Caco-2 (cell line): ENCODE results near the gene RUNX1. TPM values are rescaled to one million over a fixed set of nuclear protein-coding genes. Genes with fewer than 3 reads are reported as not detected.

ENCODE experiments used
- BruUV-seq: library from RNA; stranded (reverse); fragments of 400-500 nt; replicated peaks from 2 replicates; lab custom pipeline; 2021; lab: Mats Ljungman, UMichigan
- CTCF ChIA-PET: fragments of 300-600 bp; sonication (Branson Sonifier 250); formaldehyde crosslinking; loops from one replicate; lab custom pipeline; 2022; ENCODE audit warnings: antibody characterized with exemption; lab: Charles Lee
- POLR2A ChIA-PET: fragments of 300-600 bp; sonication (Branson Sonifier 250); formaldehyde crosslinking; loops from one replicate; lab custom pipeline; 2022; ENCODE audit warnings: antibody characterized with exemption; lab: Charles Lee
- DNase-seq, 2 experiments: peaks; one replicate each; pipeline versions ENCODE4 v3.0.0 to v3.0.0-alpha.2; 2020 to 2022
- H3K27me3 ChIP-seq: replicated peaks from 2 replicates; pipeline ENCODE4 v1.6.0; 2011; ENCODE audit warnings: low read length; ENCODE audit not compliant: control insufficient read depth, insufficient read depth
- H3K36me3 ChIP-seq: 2 replicates; pipeline ENCODE4 v1.5.1; 2011; ENCODE audit warnings: low read length; ENCODE audit not compliant: control insufficient read depth, insufficient read depth
- H3K4me1 ChIP-seq: fragments of 250-450 bp; sonication (Bioruptor Pico); 2 replicates; pipeline ENCODE4 v1.5.1; 2020; ENCODE audit warnings: mild to moderate bottlenecking
- H3K4me3 ChIP-seq: 2 replicates; pipeline ENCODE4 v1.5.1; 2011; ENCODE audit warnings: low read depth, mild to moderate bottlenecking, control low read depth, low read length
- H3K9me3 ChIP-seq: fragments of 250-450 bp; sonication (Bioruptor Pico); 2 replicates; pipeline ENCODE4 v1.5.1; 2020; ENCODE audit warnings: mild to moderate bottlenecking, moderate library complexity
- H3K27ac Mint-ChIP-seq: one replicate; pipeline ENCODE4 v1.8.0; 2022; ENCODE audit warnings: mixed read lengths; ENCODE audit not compliant: unreplicated experiment
- H3K27me3 Mint-ChIP-seq: one replicate; pipeline ENCODE4 v1.8.0; 2022; ENCODE audit warnings: mixed read lengths; ENCODE audit not compliant: insufficient read depth, unreplicated experiment
- H3K36me3 Mint-ChIP-seq: one replicate; pipeline ENCODE4 v1.8.0; 2022; ENCODE audit warnings: mild to moderate bottlenecking, mixed read lengths; ENCODE audit not compliant: insufficient read depth, unreplicated experiment
- H3K4me1 Mint-ChIP-seq: one replicate; pipeline ENCODE4 v1.8.0; 2022; ENCODE audit warnings: low read depth, mixed read lengths; ENCODE audit not compliant: unreplicated experiment
- H3K4me3 Mint-ChIP-seq: one replicate; pipeline ENCODE4 v1.8.0; 2022; ENCODE audit warnings: mild to moderate bottlenecking, moderate library complexity, mixed read lengths; ENCODE audit not compliant: unreplicated experiment
- H3K9me3 Mint-ChIP-seq: one replicate; pipeline ENCODE4 v1.8.0; 2022; ENCODE audit warnings: mixed read lengths; ENCODE audit not compliant: unreplicated experiment
- intact Hi-C: fragments of 100-400 bp; cut with micrococcal nuclease; formaldehyde crosslinking; loops from one replicate; pipeline ENCODE4 v1.10.0; 2022; ENCODE audit not compliant: unreplicated experiment
- total RNA-seq: library from RNA; stranded (reverse); gene quantifications from 2 replicates; pipeline ENCODE4 v1.2.3, GENCODE V29; 2022
- TF ChIP-seq, protein P1 (sequence below), 2 experiments: fragments of 200-600 bp in 1 of 2; IDR thresholded peaks; 1 replicate in 1 of 2; 2 replicates in 1 of 2; pipeline versions ENCODE4 v1.5.1 to v1.8.0; 2011 to 2022; ENCODE audit warnings: antibody characterized with exemption in 1 of 2, control low read depth in 1 of 2, inconsistent platforms in 1 of 2, low read depth in 1 of 2, low read length in 1 of 2, mild to moderate bottlenecking in 1 of 2, moderate library complexity in 1 of 2; ENCODE audit not compliant: insufficient read depth in 1 of 2, severe bottlenecking in 1 of 2, unreplicated experiment in 1 of 2

The RUNX1 gene
- total RNA-seq, 1 experiment from 2014 or later, result 11.7 TPM

DNA sequence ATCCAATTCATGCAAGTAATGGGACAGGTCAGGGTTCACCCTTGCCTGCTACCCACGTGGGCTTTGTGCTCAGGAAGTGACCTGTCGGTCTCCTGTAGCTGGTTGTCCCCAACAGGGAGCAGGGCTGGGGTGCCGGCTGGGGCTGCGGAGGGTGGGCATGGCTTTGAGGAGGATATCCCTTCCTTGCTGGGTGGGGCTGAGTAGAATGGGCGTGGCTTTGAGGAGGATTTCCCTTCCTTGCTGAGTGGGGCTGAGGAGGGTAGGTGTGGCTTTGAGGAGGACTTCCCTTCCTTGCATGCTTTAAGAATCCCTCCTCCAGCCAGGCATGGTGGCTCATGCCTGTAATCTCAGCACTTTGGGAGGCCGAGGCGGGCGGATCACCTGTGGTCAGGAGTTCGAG is 229.1 kb downstream of the RUNX1 start:
- Mint-ChIP-seq H3K27me3 (no peaks in the 10 kb centered on the region), H3K36me3 (peaks cover 6% of the 10 kb centered on the region), H3K4me1 (peaks cover 12% of the 10 kb centered on the region), H3K4me3 (no peak overlapping the region), H3K9me3 (no peaks in the 10 kb centered on the region), H3K27ac (no peak overlapping the region)
- Histone ChIP-seq H3K4me1 (no peaks in the 10 kb centered on the region), H3K36me3 (no peaks in the 10 kb centered on the region), H3K4me3 (no peak overlapping the region), H3K9me3 (no peaks in the 10 kb centered on the region), H3K27me3 (no peaks in the 10 kb centered on the region)
- POLR2A ChIA-PET, result no interaction called here
- TF ChIP-seq, protein P1, sequence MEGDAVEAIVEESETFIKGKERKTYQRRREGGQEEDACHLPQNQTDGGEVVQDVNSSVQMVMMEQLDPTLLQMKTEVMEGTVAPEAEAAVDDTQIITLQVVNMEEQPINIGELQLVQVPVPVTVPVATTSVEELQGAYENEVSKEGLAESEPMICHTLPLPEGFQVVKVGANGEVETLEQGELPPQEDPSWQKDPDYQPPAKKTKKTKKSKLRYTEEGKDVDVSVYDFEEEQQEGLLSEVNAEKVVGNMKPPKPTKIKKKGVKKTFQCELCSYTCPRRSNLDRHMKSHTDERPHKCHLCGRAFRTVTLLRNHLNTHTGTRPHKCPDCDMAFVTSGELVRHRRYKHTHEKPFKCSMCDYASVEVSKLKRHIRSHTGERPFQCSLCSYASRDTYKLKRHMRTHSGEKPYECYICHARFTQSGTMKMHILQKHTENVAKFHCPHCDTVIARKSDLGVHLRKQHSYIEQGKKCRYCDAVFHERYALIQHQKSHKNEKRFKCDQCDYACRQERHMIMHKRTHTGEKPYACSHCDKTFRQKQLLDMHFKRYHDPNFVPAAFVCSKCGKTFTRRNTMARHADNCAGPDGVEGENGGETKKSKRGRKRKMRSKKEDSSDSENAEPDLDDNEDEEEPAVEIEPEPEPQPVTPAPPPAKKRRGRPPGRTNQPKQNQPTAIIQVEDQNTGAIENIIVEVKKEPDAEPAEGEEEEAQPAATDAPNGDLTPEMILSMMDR (IDR thresholded peaks at IDR 0.05; ENCODE audit: insufficient read depth in 1 of 2, low read depth in 1 of 2, low read length in 1 of 2, severe bottlenecking in 1 of 2, unreplicated experiment in 1 of 2), result no peak
- DNase-seq, result no peak
- CTCF ChIA-PET, result no interaction called here
- intact Hi-C loops, result no loop called here
- no TSS peak for BruUV-seq

GRCh38 chr21:34819357-34819999 is 229.6 kb downstream of the RUNX1 start:
- Mint-ChIP-seq H3K4me3 (no peak overlapping the region), H3K36me3 (peaks cover 3% of the 10 kb centered on the region), H3K4me1 (peaks cover 17% of the 10 kb centered on the region), H3K27me3 (no peaks in the 10 kb centered on the region), H3K9me3 (no peaks in the 10 kb centered on the region), H3K27ac (no peak overlapping the region)
- Histone ChIP-seq H3K4me3 (no peak overlapping the region), H3K36me3 (no peaks in the 10 kb centered on the region), H3K27me3 (no peaks in the 10 kb centered on the region), H3K4me1 (no peaks in the 10 kb centered on the region), H3K9me3 (no peaks in the 10 kb centered on the region)
- intact Hi-C loops, result no loop called here
- POLR2A ChIA-PET, result no interaction called here
- no peak for DNase-seq
- no TSS peak for BruUV-seq
- TF ChIP-seq, protein P1 (IDR thresholded peaks at IDR 0.05; ENCODE audit: insufficient read depth in 1 of 2, low read depth in 1 of 2, low read length in 1 of 2, severe bottlenecking in 1 of 2, unreplicated experiment in 1 of 2), result no peak
- CTCF ChIA-PET, result no interaction called here

GRCh38 chr21:34818662-34819158 is 230.4 kb downstream of the RUNX1 start:
- TF ChIP-seq, protein P1 (IDR thresholded peaks at IDR 0.05; ENCODE audit: insufficient read depth in 1 of 2, low read depth in 1 of 2, low read length in 1 of 2, severe bottlenecking in 1 of 2, unreplicated experiment in 1 of 2), result no peak
- ChIA-PET CTCF (no interaction called here), POLR2A (no interaction called here)
- BruUV-seq, result no TSS peak
- intact Hi-C loops, result no loop called here
- no peaks in the 10 kb centered on the region for H3K36me3 Mint-ChIP-seq
- no peak overlapping the region for H3K4me3 ChIP-seq
- H3K27me3 ChIP-seq, result no peaks in the 10 kb centered on the region
- no peaks in the 10 kb centered on the region for H3K9me3 Mint-ChIP-seq
- no peaks in the 10 kb centered on the region for H3K9me3 ChIP-seq
- no peak overlapping the region for H3K27ac Mint-ChIP-seq
- peaks cover 17% of the 10 kb centered on the region for H3K4me1 Mint-ChIP-seq
- H3K4me1 ChIP-seq, result no peaks in the 10 kb centered on the region
- no peaks in the 10 kb centered on the region for H3K36me3 ChIP-seq
- no peak for DNase-seq
- no peak overlapping the region for H3K4me3 Mint-ChIP-seq
- H3K27me3 Mint-ChIP-seq, result no peaks in the 10 kb centered on the region
